GM12873 (cell line): ENCODE measurements around the gene GVQW3.

Source experiments
- TF ChIP-seq, protein P1 (sequence below): IDR thresholded peaks from 2 replicates; pipeline ENCODE4 v1.5.1; 2012; ENCODE audit warnings: low read depth, mild to moderate bottlenecking, moderate library complexity, low read length, control low read depth; ENCODE audit not compliant: insufficient read depth; ENCODE audit errors: missing control alignments

Gene GVQW3

DNA sequence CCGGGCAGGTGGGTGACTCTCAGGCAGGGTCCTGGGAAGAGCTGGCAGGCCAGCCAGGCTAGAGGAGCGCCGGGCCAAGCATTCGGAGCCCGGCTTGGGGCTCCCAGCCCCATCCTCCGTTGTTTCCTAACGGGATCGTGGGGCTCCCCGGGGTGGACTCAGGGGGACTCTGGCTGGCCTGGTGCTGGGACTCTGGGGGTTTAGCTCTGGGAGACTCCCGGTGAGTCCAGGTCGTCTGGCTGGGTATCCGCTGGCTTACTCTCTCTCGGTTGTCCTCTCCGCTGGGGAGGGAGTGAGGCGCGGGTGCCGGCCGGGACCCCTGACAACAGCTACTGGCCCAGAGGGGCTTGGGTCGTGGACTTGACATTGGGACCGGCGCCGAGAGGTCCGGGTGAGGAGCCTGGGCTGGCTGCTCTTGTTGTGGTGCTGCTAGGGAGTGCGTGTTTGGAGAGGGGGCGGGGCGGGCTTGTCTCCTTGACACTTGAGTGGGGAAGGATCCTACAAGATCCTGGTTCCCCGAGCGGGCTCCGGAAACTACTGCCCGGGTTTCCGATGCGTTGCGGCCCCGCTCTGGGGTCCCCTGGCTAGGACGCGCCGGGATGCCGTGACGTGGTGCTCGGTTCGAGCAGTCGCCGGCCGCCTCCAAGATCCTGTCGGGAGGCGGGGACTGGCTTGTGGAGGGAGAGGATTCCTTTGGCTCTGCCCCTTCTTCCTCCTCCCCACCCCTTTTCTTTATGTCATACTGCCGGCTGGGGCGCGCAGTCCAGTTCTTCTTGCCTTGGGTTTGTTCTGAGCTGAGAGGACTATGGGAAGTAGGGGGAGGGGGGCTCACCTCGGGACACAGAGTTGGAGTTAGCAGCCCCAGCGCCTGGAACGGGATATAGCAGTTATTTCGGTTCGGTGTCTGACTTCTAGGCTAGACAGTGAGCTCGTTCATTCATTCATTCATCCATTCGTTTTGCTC is 64.3 kb downstream of the GVQW3 start:
- TF ChIP-seq, protein P1, sequence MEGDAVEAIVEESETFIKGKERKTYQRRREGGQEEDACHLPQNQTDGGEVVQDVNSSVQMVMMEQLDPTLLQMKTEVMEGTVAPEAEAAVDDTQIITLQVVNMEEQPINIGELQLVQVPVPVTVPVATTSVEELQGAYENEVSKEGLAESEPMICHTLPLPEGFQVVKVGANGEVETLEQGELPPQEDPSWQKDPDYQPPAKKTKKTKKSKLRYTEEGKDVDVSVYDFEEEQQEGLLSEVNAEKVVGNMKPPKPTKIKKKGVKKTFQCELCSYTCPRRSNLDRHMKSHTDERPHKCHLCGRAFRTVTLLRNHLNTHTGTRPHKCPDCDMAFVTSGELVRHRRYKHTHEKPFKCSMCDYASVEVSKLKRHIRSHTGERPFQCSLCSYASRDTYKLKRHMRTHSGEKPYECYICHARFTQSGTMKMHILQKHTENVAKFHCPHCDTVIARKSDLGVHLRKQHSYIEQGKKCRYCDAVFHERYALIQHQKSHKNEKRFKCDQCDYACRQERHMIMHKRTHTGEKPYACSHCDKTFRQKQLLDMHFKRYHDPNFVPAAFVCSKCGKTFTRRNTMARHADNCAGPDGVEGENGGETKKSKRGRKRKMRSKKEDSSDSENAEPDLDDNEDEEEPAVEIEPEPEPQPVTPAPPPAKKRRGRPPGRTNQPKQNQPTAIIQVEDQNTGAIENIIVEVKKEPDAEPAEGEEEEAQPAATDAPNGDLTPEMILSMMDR: peak; percentile 7

DNA sequence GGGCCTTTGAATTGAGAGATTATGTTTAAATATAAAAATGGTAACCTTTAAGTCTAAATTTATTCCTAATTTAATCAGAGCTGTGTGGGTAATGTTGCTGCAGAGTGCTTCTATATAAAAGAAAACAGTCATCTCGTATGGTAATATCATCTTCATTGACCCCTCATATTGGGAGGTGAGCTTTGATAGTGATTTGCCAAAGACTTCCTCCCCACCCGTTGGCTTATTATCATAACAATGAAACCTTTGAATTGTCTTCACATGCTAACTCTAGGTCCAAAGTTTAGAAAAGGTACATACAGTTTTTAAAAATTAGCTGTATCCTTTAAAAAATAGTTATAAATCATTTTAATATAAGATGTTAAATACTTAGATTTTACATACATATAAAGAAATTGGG is 67.4 kb downstream of the GVQW3 start:
- TF ChIP-seq, protein P1: no peak

DNA sequence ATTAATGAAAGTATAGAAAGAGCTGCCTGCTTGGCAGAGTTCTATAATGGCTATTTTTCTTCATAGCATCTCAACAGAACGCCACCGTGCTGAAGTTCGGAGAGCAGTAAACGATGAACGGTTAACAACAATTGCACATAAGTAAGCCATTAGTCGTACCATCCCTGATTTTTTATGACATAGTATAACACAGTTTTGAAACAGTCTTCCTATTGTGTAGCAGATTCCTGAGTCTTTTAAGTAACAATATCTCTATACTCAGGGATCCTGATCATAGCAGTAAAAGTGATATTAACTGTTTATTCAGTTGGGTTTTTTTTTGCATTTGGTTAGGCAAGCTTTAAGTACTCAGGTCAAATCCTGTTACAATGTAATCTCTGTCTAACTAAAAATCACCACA is 72.1 kb downstream of the GVQW3 start:
- TF ChIP-seq, protein P1: no peak

DNA sequence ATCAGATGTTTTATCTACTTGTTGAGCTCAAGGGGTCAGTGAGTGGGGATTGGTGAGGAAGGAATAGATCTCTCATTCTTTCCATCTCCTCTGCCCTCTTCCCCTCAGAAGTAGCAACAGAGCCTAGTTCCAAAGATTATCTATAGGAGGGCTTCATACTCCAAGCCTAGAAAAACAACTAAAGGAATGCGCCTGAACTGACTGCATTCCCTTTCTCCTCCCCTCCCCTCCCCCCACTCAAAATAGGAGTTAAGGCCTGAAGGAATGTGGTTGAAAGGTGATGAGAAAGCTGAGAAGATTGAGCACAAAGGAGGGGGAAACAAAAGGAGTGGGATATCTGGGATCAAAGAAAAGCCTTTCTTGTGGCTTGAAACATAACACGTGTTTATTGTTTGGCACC is 74.2 kb downstream of the GVQW3 start:
- TF ChIP-seq, protein P1: no peak

DNA sequence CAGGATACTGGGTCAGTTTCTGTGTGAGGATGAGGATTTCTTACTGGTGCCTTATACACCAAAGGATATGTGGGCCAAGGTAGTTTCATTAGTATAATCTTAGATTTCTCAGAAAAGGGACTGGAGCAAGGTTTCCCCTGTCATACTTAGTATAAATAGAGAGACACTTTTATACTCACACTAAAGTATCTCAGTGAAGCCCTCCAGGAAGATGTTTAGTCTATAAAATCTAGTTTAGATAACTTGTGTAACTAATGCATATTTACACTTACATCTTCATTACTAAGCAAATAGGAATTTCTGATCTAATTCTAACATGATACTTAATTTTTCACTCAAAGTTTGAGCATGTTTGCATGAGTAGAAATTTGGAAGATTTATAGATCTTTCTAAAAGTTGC is 74.8 kb downstream of the GVQW3 start:
- TF ChIP-seq, protein P1: no peak

DNA sequence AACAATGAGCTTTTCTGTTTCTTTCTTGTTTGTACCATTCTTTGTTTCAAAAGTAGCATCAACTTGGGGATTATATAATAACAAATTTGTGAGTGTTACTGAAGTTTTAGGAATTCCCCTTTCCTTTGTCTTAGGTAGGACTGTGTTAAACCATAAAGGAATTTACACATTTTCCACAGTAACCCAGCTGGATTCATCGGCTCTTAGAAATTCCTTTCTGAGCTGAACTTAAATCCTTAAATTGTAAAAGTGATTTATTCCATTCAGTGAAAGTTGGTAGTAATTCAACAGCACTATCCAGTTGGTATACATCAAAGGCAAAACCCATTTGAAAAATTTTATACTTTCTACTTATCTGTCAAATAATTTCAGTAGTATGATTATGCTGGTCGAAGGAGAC is 75.4 kb downstream of the GVQW3 start:
- TF ChIP-seq, protein P1: no peak
